ENCODE data around the gene GLYATL1.

- TF ChIP-seq EZH2 (IDR thresholded peaks at IDR 0.05; ENCODE audit: insufficient read depth, poor library complexity, severe bottlenecking) (no peak), EZH2phosphoT487 (IDR thresholded peaks at IDR 0.05; ENCODE audit: insufficient read depth, low read depth) (no peak)
These were observed 22.7 kb upstream of the GLYATL1 start for GRCh38 chr11:58916637-58917036.
